ENCODE data around the gene TFAP2C. TPM values are rescaled to one million over a fixed set of nuclear protein-coding genes. Genes with fewer than 3 reads are reported as not detected.
A peak's percentile ranks its signal among the peaks of the same experiment; 100 is the strongest.

Gene TFAP2C
- total RNA-seq, 1 experiment from 2014 or later = 34.8 TPM

GRCh38 chr20:56627122-56628014 lies 1.7 kb upstream of the TFAP2C start:
- Histone ChIP-seq H3K9me2 (ENCODE audit: insufficient read depth) (no peaks in the 10 kb centered on the region), H3K27me3 (ENCODE audit: insufficient read depth, low read depth) (no peaks in the 10 kb centered on the region), H3K4me1 (replicated peaks; ENCODE audit: insufficient read depth) (peaks cover 49% of the 10 kb centered on the region), H3K27ac (no peak overlapping the region), H3K79me2 (ENCODE audit: low read depth) (peaks cover 69% of the 10 kb centered on the region), H3K9me3 (ENCODE audit: insufficient read depth, low read depth) (no peaks in the 10 kb centered on the region), H2AFZ (no peak overlapping the region), H3F3A (ENCODE audit: insufficient read depth, low read depth) (peaks cover 17% of the 10 kb centered on the region; the same call in 1 of the 2 replicates), H3K36me3 (ENCODE audit: low read depth) (peaks cover 9% of the 10 kb centered on the region; the same call in 1 of the 2 replicates), H3K4me2 (peak overlapping the region; percentile 99), H3K4me3 (peak overlapping the region; percentile 100; the same call in 1 of the 2 replicates), H4K20me1 (ENCODE audit: insufficient read depth) (no peaks in the 10 kb centered on the region)
- intact Hi-C loops (cut with micrococcal nuclease; ENCODE audit: unreplicated experiment) = loop anchor here (2.0 to 10.0 kb wide), 4 partner anchors 61 to 420 kb away; no protein-coding TSS in a partner anchor
- TF ChIP-seq EZH2 (IDR thresholded peaks at IDR 0.05; ENCODE audit: low read depth) = no peak
- no peak for TF ChIP-seq CTCF (conservative IDR thresholded peaks at IDR 0.05)
- DNase-seq = peak in 1 of 2 experiments; percentile 28
- ChIA-PET CTCF (no interaction called here), POLR2A (ENCODE audit: unreplicated experiment) (interaction anchor here (0.6 kb wide), 1 partner anchor 84 kb away, joined by 3 read pairs; no protein-coding TSS in a partner anchor)
- no TSS peak for BruUV-seq (replicated peaks)

DNA sequence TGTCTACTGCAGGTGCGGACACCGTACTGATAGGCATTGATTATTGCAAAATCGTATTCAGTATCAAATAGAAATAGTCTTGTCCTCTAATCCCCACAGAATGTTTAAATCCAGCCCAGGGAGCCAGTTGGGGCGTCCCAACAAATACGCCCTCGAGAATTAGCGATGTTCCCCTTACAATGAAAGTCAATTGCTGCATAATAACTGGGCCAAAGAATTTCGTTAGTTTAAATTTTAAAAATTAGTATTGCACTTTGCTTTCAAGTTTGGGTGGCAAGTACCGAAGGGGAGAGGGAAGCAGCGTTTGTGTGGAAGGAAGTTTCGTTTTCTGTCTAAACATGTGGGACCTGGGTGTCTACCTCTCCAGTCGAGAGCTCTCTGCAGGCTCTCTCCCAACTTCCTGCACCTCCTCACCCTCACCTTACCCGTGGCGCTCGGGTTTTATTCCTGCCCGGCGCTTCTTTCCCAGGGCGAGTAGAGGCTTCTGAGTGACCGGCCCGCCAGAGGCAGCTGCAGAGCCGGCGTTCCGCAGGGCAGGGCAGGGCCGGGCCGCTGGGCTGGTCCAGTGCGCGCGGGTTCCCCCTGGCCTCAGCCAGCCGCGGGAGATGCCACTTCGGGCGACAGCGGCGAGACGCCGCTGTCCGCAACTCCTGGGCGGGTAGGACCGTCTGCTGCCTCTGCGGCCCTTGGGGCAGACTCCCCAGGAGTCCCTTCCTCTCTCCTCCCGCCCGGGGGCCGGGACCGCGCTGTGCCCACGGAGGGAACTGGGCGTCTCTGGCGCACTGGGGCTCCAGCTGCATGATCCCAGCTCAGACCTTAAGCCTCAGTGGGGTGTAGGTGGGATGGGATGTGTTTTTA lies 862 bp upstream of the TFAP2C start:
- POLR2A ChIA-PET (ENCODE audit: unreplicated experiment) = interaction anchor here (0.6 to 0.7 kb wide), 4 partner anchors 21 to 698 kb away, joined by 5 to 8 read pairs (median 6); no protein-coding TSS in a partner anchor
- CTCF ChIA-PET = interaction anchor here (0.9 to 2.2 kb wide), 3 partner anchors 22 to 77 kb away, joined by 3 to 10 read pairs (median 6); no protein-coding TSS in a partner anchor
- no peaks in the 10 kb centered on the region for H3K9me2 ChIP-seq (ENCODE audit: insufficient read depth)
- no peaks in the 10 kb centered on the region for H3K9me3 ChIP-seq (ENCODE audit: insufficient read depth, low read depth)
- peak overlapping the region; percentile 100 for H3K4me3 ChIP-seq
- BruUV-seq (replicated peaks) = no TSS peak
- peaks cover 17% of the 10 kb centered on the region; the same call in 1 of the 2 replicates for H3K36me3 ChIP-seq (ENCODE audit: low read depth)
- DNase-seq = peak; percentile 41 to 57
- H3K79me2 ChIP-seq (ENCODE audit: low read depth) = peaks cover 78% of the 10 kb centered on the region
- TF ChIP-seq EZH2 (IDR thresholded peaks at IDR 0.05; ENCODE audit: low read depth) (no peak), CTCF (conservative IDR thresholded peaks at IDR 0.05) (peak; percentile 29; the same call in 1 of the 2 replicates)
- no peaks in the 10 kb centered on the region for H3K27me3 ChIP-seq (ENCODE audit: insufficient read depth, low read depth)
- peaks cover 17% of the 10 kb centered on the region; the same call in 1 of the 2 replicates for H3F3A ChIP-seq (ENCODE audit: insufficient read depth, low read depth)
- H3K4me1 ChIP-seq (replicated peaks; ENCODE audit: insufficient read depth) = peaks cover 57% of the 10 kb centered on the region
- H4K20me1 ChIP-seq (ENCODE audit: insufficient read depth) = peaks cover 8% of the 10 kb centered on the region
- H2AFZ ChIP-seq = peak overlapping the region; percentile 76
- H3K27ac ChIP-seq = no peak overlapping the region
- intact Hi-C loops (cut with micrococcal nuclease; ENCODE audit: unreplicated experiment) = loop anchor here (2.0 to 10.0 kb wide), 4 partner anchors 61 to 419 kb away; no protein-coding TSS in a partner anchor
- peak overlapping the region; percentile 99 for H3K4me2 ChIP-seq
